GM10248 (cell line): ENCODE measurements around the gene DUSP10.

Source experiments
- CTCF ChIA-PET: fragments of 300-600 bp; sonication (Branson Sonifier 250); formaldehyde crosslinking; extraction: SDS; loops from one replicate; lab custom pipeline; 2021; ENCODE audit warnings: antibody characterized with exemption; lab: Yijun Ruan, JAX
- POLR2A ChIA-PET: fragments of 350-650 bp; sonication (Branson Sonifier 250); formaldehyde crosslinking; extraction: SDS; loops from one replicate; lab custom pipeline; 2020; ENCODE audit warnings: antibody characterized with exemption; lab: Yijun Ruan, JAX
- DNase-seq: peaks from one replicate; pipeline ENCODE4 v3.0.0; 2012; ENCODE audit errors: extremely low spot score
- CTCF ChIP-seq: IDR thresholded peaks from 2 replicates; pipeline ENCODE4 v1.5.1; 2012; ENCODE audit warnings: mild to moderate bottlenecking, low read depth; ENCODE audit errors: extremely low read depth, missing control alignments, control extremely low read depth

Gene DUSP10

GRCh38 chr1:221748981-221749380 is 7.1 kb upstream of the DUSP10 start:
- ChIA-PET POLR2A (no interaction called here), CTCF (interaction anchor here (1.4 kb wide), 1 partner anchor 46 kb away, joined by 3 read pairs; no protein-coding TSS in a partner anchor)
- DNase-seq, result no peak
- no peak for TF ChIP-seq CTCF

GRCh38 chr1:221747839-221748238 is 6.0 kb upstream of the DUSP10 start:
- POLR2A ChIA-PET, result no interaction called here
- no peak for DNase-seq
- TF ChIP-seq CTCF, result no peak
- CTCF ChIA-PET, result no interaction called here

GRCh38 chr1:221743416-221744208 is 1.7 kb upstream of the DUSP10 start:
- no peak for TF ChIP-seq CTCF
- POLR2A ChIA-PET, result interaction anchor here (1.0 to 1.1 kb wide), 6 partner anchors 12 to 251 kb away, joined by 3 to 5 read pairs (median 3); no protein-coding TSS in a partner anchor
- DNase-seq, result peak; percentile 45
- CTCF ChIA-PET, result interaction anchor here (0.8 to 1.5 kb wide), 16 partner anchors 9 to 352 kb away, joined by 3 to 5 read pairs (median 4); no protein-coding TSS in a partner anchor

- no peak for TF ChIP-seq CTCF
- peak; percentile 81 for DNase-seq
- CTCF ChIA-PET, result interaction anchor here (0.6 to 2.8 kb wide), 25 partner anchors 8 to 300 kb away, joined by 3 to 9 read pairs (median 4); no protein-coding TSS in a partner anchor
- POLR2A ChIA-PET, result interaction anchor here (0.6 to 2.1 kb wide), 22 partner anchors 13 to 1653 kb away, joined by 3 to 27 read pairs (median 4); partner anchors contain the start of gene BPNT1
Observed at GRCh38 chr1:221742555-221743415, 896 bp upstream of the DUSP10 start.

GRCh38 chr1:221740993-221741702 is 741 bp downstream of the DUSP10 start:
- DNase-seq, result no peak
- POLR2A ChIA-PET, result interaction anchor here (0.6 to 2.1 kb wide), 15 partner anchors 11 to 1989 kb away, joined by 3 to 27 read pairs (median 5); no protein-coding TSS in a partner anchor
- TF ChIP-seq CTCF, result no peak
- CTCF ChIA-PET, result interaction anchor here (1.1 to 2.8 kb wide), 15 partner anchors 8 to 305 kb away, joined by 3 to 17 read pairs (median 6); no protein-coding TSS in a partner anchor
